Measurements from ENCODE around the gene NQO2. TPM values are rescaled to one million over a fixed set of nuclear protein-coding genes. Genes with fewer than 3 reads are reported as not detected.

The NQO2 gene
- total and polyA plus RNA-seq, 2 of the 13 experiments (the other 11 are each of a cell fraction or from before 2014, with no cell fraction given), result 32.2 to 56.5 TPM

DNA sequence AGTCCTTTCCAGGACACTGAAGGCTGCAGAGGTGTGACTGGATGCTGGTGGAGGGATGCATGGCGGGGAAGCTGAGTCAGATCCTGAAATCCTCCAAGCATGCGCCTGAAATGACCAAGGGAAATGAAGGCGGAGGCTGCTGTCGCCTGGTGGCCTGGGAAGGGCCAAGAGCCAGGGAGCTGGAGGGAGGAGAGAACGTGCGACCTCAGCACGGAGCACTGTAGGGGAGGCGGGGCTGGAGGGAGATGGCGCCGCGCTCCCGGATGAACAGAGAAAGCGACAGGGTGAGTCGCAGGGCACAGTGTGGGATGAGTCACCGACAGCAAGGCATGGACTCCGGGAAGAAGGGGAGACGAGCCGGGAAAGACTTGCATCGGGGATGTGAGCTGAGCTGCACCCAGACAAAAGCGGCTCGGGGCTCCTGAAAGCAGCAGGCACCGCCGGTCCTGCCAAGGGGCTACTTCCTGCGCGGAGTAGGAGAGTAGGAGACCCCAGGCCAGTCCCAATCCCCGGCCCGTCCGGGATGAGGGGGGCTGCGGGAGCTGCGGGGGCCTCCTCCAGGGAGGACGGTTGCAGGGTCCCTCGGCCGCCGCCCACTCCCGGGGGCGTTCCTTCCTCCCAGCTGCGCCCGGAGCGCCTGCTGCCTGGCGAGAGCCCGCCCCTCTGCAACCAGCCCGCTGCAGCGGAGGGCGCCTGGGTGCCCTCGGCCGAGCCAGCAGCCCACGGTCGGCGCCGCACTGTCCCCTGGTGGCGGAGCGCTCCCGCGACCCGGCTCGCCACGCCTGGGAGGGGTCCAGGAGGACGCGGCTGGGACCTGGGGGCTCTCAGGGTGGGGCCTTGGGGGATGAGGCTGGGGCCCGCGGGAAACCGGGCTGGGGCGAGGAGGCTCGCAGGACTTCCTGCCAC is 11.0 kb upstream of the NQO2 start (continued):
- no peak; the same call in 1 of the 2 replicates for TF ChIP-seq SNAI1 (CRISPR knock-in tag; IDR thresholded peaks at IDR 0.05; ENCODE audit: borderline replicate concordance)
- no peak for TF ChIP-seq POLR2AphosphoS2 (IDR thresholded peaks at IDR 0.05; ENCODE audit: low read depth, low read length)
- TF ChIP-seq NFE2 (CRISPR knock-in tag; IDR thresholded peaks at IDR 0.05), result no peak
- no peak for TF ChIP-seq PCBP2 (optimal IDR thresholded peaks at IDR 0.05; ENCODE audit: low read depth, low read length, poor library complexity, severe bottlenecking)
- TF ChIP-seq TBL1XR1 (IDR thresholded peaks at IDR 0.05; ENCODE audit: borderline replicate concordance, low read length, partially characterized antibody), result peak; percentile 23
- peak; percentile 88; the same call in 1 of the 2 replicates for TF ChIP-seq ZNF674 (CRISPR knock-in tag; IDR thresholded peaks at IDR 0.05; ENCODE audit: low read depth)
- TF ChIP-seq, protein P1, sequence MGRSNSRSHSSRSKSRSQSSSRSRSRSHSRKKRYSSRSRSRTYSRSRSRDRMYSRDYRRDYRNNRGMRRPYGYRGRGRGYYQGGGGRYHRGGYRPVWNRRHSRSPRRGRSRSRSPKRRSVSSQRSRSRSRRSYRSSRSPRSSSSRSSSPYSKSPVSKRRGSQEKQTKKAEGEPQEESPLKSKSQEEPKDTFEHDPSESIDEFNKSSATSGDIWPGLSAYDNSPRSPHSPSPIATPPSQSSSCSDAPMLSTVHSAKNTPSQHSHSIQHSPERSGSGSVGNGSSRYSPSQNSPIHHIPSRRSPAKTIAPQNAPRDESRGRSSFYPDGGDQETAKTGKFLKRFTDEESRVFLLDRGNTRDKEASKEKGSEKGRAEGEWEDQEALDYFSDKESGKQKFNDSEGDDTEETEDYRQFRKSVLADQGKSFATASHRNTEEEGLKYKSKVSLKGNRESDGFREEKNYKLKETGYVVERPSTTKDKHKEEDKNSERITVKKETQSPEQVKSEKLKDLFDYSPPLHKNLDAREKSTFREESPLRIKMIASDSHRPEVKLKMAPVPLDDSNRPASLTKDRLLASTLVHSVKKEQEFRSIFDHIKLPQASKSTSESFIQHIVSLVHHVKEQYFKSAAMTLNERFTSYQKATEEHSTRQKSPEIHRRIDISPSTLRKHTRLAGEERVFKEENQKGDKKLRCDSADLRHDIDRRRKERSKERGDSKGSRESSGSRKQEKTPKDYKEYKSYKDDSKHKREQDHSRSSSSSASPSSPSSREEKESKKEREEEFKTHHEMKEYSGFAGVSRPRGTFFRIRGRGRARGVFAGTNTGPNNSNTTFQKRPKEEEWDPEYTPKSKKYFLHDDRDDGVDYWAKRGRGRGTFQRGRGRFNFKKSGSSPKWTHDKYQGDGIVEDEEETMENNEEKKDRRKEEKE (IDR thresholded peaks at IDR 0.05), result no peak
- peak; percentile 72; the same call in 1 of the 2 replicates for TF ChIP-seq ZNF547 (CRISPR knock-in tag; IDR thresholded peaks at IDR 0.05)
- TF ChIP-seq AGO2 (optimal IDR thresholded peaks at IDR 0.05; ENCODE audit: low read depth, low read length), result peak; percentile 87
- TF ChIP-seq NFYC (CRISPR knock-in tag; IDR thresholded peaks at IDR 0.05), result no peak; the same call in 1 of the 2 replicates
- TF ChIP-seq, protein P2, sequence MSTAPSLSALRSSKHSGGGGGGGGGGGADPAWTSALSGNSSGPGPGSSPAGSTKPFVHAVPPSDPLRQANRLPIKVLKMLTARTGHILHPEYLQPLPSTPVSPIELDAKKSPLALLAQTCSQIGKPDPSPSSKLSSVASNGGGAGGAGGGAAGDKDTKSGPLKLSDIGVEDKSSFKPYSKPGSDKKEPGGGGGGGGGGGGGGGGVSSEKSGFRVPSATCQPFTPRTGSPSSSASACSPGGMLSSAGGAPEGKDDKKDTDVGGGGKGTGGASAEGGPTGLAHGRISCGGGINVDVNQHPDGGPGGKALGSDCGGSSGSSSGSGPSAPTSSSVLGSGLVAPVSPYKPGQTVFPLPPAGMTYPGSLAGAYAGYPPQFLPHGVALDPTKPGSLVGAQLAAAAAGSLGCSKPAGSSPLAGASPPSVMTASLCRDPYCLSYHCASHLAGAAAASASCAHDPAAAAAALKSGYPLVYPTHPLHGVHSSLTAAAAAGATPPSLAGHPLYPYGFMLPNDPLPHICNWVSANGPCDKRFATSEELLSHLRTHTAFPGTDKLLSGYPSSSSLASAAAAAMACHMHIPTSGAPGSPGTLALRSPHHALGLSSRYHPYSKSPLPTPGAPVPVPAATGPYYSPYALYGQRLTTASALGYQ (CRISPR knock-in tag; IDR thresholded peaks at IDR 0.05), result peak; percentile 45
- TF ChIP-seq SP1 (IDR thresholded peaks at IDR 0.05), result no peak
- peak; percentile 49 for TF ChIP-seq SP1 (CRISPR knock-in tag; IDR thresholded peaks at IDR 0.05)
- TF ChIP-seq, protein P3, sequence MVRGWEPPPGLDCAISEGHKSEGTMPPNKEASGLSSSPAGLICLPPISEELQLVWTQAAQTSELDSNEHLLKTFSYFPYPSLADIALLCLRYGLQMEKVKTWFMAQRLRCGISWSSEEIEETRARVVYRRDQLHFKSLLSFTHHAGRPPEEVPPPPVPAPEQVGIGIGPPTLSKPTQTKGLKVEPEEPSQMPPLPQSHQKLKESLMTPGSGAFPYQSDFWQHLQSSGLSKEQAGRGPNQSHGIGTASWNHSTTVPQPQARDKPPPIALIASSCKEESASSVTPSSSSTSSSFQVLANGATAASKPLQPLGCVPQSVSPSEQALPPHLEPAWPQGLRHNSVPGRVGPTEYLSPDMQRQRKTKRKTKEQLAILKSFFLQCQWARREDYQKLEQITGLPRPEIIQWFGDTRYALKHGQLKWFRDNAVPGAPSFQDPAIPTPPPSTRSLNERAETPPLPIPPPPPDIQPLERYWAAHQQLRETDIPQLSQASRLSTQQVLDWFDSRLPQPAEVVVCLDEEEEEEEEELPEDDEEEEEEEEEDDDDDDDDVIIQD (CRISPR knock-in tag; IDR thresholded peaks at IDR 0.05; ENCODE audit: low read depth), result peak; percentile 77
- 0 out of 2 replicates have a peak, but pooled peaks have one; percentile 18 for TF ChIP-seq ZNF841 (CRISPR knock-in tag; IDR thresholded peaks at IDR 0.05; ENCODE audit: borderline replicate concordance)
- peak; percentile 80; the same call in 1 of the 2 replicates for TF ChIP-seq ZNF891 (CRISPR knock-in tag; IDR thresholded peaks at IDR 0.05)
- peak; percentile 72; the same call in 1 of the 2 replicates for TF ChIP-seq ZNF546 (CRISPR knock-in tag; conservative IDR thresholded peaks at IDR 0.05)
- TF ChIP-seq HNF4G (IDR thresholded peaks at IDR 0.05; ENCODE audit: borderline replicate concordance, low read depth, low read length), result 0 out of 2 replicates have a peak, but pooled peaks have one; percentile 28
- peak; percentile 72; the same call in 1 of the 2 replicates for TF ChIP-seq HNF4G (CRISPR knock-in tag; IDR thresholded peaks at IDR 0.05; ENCODE audit: borderline replicate concordance, low read depth)
- TF ChIP-seq KDM6A (CRISPR knock-in tag; IDR thresholded peaks at IDR 0.05; ENCODE audit: low read depth), result no peak
- no peak for TF ChIP-seq GPN1 (CRISPR knock-in tag; IDR thresholded peaks at IDR 0.05; ENCODE audit: borderline replicate concordance)
- TF ChIP-seq PITX1 (CRISPR knock-in tag; IDR thresholded peaks at IDR 0.05), result peak; percentile 35; the same call in 1 of the 2 replicates
